Activated CD4-positive, alpha-beta T cell treated with anti-CD3 and anti-CD28 coated beads, Interleukin-2, amount 10 ng/mL, durations not matched to agents 24 days and 14 days (primary cell): ENCODE data around the gene RIMKLB. TPM values are rescaled to one million over a fixed set of nuclear protein-coding genes. Genes with fewer than 3 reads are reported as not detected.

Source experiments
- DNase-seq: peaks from one replicate; pipeline ENCODE4 v3.0.0; 2022
- H3K27ac Mint-ChIP-seq: one replicate; pipeline ENCODE4 v1.8.0; 2022; ENCODE audit warnings: mild to moderate bottlenecking, mixed read lengths
- H3K27me3 Mint-ChIP-seq: one replicate; pipeline ENCODE4 v1.8.0; 2022; ENCODE audit warnings: mixed read lengths
- H3K36me3 Mint-ChIP-seq: one replicate; pipeline ENCODE4 v1.8.0; 2022; ENCODE audit warnings: low read depth, mild to moderate bottlenecking, mixed read lengths
- H3K4me1 Mint-ChIP-seq: one replicate; pipeline ENCODE4 v1.8.0; 2021; ENCODE audit warnings: mixed read lengths
- H3K4me3 Mint-ChIP-seq: one replicate; pipeline ENCODE4 v1.8.0; 2022; ENCODE audit warnings: mild to moderate bottlenecking, moderate library complexity, mixed read lengths
- H3K9me3 Mint-ChIP-seq: one replicate; pipeline ENCODE4 v1.8.0; 2021; ENCODE audit warnings: mixed read lengths
- intact Hi-C: fragments of 100-400 bp; cut with micrococcal nuclease; formaldehyde crosslinking; loops from one replicate; pipeline ENCODE4 v1.15.1; 2023
- total RNA-seq: library from RNA; stranded (reverse); gene quantifications from 2 replicates; pipeline ENCODE4 v1.2.3, GENCODE V29; 2022

The RIMKLB gene
- total RNA-seq, 1 donor from 2014 or later, result 0.68 TPM

DNA sequence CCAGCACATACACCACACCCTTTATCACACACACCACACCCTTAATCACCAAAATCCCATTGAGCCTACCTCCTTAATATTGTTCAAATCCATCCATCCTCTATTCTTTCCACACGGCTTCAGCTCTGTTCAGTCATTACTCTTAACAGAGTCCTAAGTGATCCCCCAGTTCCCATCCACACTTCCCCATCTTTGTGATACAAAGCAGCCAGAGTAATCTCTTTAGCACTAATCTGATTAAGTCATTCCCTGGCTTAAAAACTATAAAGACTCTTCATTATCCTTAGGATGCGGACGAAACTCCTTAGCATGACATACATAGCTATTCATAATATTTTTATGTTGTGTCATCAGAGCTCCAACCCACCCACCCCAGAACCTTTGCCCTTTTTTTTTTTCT, 20.4 kb upstream of the RIMKLB start:
- H3K9me3 Mint-ChIP-seq, result no peaks in the 10 kb centered on the region
- peaks cover 10% of the 10 kb centered on the region for H3K27me3 Mint-ChIP-seq
- H3K4me3 Mint-ChIP-seq, result no peak overlapping the region
- H3K36me3 Mint-ChIP-seq, result no peaks in the 10 kb centered on the region
- H3K27ac Mint-ChIP-seq, result no peak overlapping the region
- H3K4me1 Mint-ChIP-seq, result no peaks in the 10 kb centered on the region
- DNase-seq, result no peak
- intact Hi-C loops, result no loop called here

DNA sequence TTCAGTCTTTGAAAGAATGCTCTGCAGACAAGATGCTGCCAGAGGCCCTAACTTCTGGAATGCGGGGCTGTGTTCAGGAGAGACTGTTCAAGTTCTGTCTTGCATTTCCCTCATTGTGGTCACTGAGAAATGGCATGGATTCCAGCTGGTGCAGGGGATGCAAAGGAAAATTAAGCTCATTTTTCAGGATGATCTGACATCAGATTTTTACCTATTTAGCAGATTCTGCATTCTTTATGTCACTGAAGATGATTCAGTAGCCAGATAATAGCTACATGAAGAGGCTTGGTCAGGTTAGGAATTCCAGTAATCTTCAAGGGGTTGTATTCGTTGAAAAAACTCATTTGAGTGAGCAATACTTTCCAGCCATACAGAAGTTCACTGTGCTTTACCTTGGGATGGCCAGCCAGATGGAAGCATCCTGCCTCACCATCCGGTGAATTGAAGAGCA, 19.1 kb upstream of the RIMKLB start:
- H3K9me3 Mint-ChIP-seq, result no peaks in the 10 kb centered on the region
- no peak for DNase-seq
- H3K4me3 Mint-ChIP-seq, result no peak overlapping the region
- no peaks in the 10 kb centered on the region for H3K36me3 Mint-ChIP-seq
- H3K4me1 Mint-ChIP-seq, result no peaks in the 10 kb centered on the region
- H3K27ac Mint-ChIP-seq, result no peak overlapping the region
- H3K27me3 Mint-ChIP-seq, result peaks cover 12% of the 10 kb centered on the region
- intact Hi-C loops, result no loop called here

DNA sequence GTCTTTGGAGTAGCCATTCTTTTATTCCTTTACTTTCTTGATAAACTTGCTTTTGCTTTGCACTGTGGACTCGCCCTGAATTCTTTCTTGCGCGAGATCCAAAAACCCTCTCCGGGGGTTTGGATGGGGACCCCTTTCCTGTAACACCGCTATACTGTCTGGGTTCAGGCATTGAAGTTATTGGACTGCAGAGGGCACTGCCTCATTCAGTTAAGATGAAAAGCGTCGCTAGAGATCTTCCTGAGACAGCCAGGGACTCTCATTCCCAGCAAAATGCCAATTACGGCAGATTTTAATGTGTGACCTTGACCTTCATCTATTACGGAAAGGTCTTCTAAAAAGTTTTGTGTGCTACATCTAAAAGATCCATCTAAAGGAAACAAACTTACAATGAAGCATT, 17.3 kb upstream of the RIMKLB start:
- intact Hi-C loops, result no loop called here
- peaks cover 11% of the 10 kb centered on the region for H3K27me3 Mint-ChIP-seq
- DNase-seq, result no peak
- H3K27ac Mint-ChIP-seq, result no peak overlapping the region
- H3K4me3 Mint-ChIP-seq, result no peak overlapping the region
- H3K9me3 Mint-ChIP-seq, result no peaks in the 10 kb centered on the region
- H3K4me1 Mint-ChIP-seq, result no peaks in the 10 kb centered on the region
- no peaks in the 10 kb centered on the region for H3K36me3 Mint-ChIP-seq

DNA sequence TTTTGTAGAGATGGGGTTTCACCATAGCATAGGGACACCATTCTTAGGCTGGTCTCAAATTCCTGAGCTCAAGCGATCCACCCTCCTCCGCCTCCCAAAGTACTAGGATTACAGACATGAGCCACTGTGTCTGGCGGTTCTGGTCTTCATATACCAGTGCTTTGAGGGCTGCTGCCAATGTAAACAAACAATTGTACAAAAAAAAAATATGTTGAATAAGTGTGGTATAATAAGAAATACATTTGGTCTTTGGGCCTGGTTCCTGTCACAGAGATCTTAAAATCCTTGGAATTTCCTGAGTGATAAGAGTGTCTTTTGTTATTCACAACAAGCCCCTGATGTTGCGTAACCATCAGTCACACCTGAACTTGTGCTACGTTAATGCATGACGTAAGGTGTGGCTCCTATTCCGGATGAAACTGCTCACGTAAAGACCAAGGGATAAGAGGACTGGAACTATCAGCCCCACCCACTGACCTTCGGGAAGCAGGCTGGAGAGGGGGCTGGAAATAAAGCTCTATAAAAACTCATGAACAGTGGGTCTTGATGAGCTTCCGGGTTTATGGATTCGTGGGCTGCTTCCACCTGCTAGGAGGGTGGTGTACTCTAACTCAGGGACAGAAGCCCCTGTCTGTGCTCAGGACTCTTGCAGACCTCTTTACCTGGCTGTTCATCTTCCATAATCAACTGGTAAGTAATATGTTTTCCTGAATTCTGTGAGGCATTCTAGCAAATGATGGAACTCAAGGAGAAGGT, 16.5 kb upstream of the RIMKLB start:
- Mint-ChIP-seq H3K4me3 (no peak overlapping the region), H3K27ac (no peak overlapping the region), H3K36me3 (no peaks in the 10 kb centered on the region), H3K9me3 (no peaks in the 10 kb centered on the region), H3K4me1 (no peaks in the 10 kb centered on the region), H3K27me3 (peaks cover 11% of the 10 kb centered on the region)
- DNase-seq, result no peak
- intact Hi-C loops, result no loop called here

DNA sequence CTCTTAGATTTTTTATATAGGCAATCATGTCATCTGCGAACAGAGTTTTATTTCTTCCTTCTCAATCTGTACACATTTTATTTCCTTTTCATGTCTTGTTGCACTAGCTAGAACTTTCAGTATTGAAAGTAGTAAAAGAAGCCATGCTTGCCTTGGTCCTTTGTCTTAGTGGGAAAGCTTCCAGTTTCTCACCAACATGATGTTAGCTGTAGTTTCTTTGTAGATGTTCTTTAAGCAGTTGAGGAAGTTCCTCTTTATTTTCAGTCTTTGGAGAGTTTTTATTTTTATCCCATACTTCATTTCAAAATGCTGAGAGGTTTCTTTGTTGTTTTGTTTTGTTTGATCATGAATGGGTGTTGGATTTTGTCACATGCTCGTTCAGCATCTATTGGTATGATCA, 12.7 kb upstream of the RIMKLB start:
- H3K4me3 Mint-ChIP-seq, result no peak overlapping the region
- peaks cover 12% of the 10 kb centered on the region for H3K27me3 Mint-ChIP-seq
- no peak overlapping the region for H3K27ac Mint-ChIP-seq
- no peak for DNase-seq
- intact Hi-C loops, result no loop called here
- no peaks in the 10 kb centered on the region for H3K4me1 Mint-ChIP-seq
- H3K9me3 Mint-ChIP-seq, result no peaks in the 10 kb centered on the region
- H3K36me3 Mint-ChIP-seq, result no peaks in the 10 kb centered on the region

DNA sequence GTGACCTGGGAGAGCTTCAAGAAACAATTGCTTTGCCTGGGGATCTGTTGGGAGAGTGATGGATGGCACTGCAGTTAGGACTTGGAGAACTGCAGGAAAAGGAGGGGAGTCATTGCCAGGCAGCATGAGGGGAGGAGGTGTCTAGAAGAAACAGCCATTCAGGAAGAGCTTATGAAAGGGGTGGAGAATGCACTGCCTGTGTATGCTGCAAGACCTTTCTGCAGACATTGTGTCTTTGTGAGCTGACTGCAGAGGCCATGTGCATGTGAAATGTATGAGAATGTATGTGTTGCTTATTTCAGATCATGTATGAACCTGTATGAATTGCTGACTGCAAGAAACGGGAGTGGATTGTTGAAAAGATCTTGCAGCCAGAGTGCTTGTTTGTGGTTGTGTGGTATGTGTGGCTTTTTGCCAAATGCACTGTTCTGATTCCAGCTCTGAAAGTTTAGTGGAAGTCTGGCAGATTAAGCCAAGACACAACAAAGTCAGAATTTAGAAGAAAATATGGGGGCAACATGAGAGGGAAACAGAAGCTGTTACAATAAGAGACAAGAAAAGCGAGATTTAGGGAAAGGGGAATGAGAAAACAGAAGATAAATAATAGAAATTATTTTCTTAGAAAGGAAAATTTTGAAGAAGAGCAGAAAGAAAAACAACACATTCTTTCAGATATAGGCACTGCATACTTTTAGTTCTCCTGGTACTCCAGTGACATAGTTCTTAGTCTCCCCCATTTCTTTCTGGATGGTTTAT, 9.8 kb upstream of the RIMKLB start:
- intact Hi-C loops, result no loop called here
- Mint-ChIP-seq H3K36me3 (no peaks in the 10 kb centered on the region), H3K4me1 (no peaks in the 10 kb centered on the region), H3K9me3 (no peaks in the 10 kb centered on the region), H3K27me3 (peaks cover 34% of the 10 kb centered on the region), H3K4me3 (no peak overlapping the region), H3K27ac (no peak overlapping the region)
- no peak for DNase-seq

DNA sequence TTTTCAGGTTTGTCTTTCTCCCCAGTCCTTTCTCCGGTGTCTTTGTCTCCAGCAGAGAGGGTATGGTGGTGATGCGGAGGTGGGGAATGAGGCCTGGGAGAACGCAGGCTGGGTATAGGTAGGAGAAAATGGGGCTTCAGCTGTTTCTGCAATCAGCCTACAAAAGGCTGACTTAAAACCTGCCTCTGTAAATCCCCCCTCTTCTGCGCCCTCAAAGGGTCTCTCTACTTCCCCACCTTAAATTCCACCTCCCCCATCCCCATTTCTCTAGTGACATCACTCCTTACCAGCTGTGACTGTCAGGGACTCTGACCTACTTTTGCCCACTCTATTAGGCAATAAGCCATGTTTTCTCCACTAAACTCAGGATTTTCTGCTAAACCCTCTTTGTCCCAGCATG, 8.1 kb upstream of the RIMKLB start:
- Mint-ChIP-seq H3K9me3 (no peaks in the 10 kb centered on the region), H3K4me1 (no peaks in the 10 kb centered on the region)
- no peak for DNase-seq

DNA sequence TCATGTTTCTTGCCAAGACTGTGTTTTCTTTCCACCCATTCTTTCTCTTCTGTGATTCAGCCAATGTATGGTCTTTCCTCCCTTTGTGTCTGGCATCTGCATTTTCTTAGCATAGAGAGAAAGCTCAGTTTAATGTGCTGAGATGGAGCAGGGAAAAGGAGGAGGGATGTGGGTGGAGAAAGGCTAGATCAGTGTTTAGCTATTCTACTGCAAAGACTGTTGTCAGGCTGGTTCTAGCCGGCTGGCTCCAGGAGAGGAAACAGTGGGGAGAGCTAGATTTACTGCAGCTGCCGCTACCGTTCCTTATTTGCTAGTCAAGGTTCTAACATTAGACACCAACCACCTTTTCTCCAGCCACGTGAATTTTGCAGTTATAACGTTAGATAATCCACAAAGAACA, 5.2 kb upstream of the RIMKLB start:
- intact Hi-C loops, result no loop called here
- no peak overlapping the region for H3K27ac Mint-ChIP-seq
- H3K36me3 Mint-ChIP-seq, result no peaks in the 10 kb centered on the region
- DNase-seq, result no peak
- H3K9me3 Mint-ChIP-seq, result no peaks in the 10 kb centered on the region
- H3K27me3 Mint-ChIP-seq, result peaks cover 47% of the 10 kb centered on the region
- H3K4me1 Mint-ChIP-seq, result peaks cover 3% of the 10 kb centered on the region
- no peak overlapping the region for H3K4me3 Mint-ChIP-seq

More for the DNA sequence above, 8.1 kb upstream of the RIMKLB start:
- no peaks in the 10 kb centered on the region for H3K36me3 Mint-ChIP-seq
- no peak overlapping the region for H3K4me3 Mint-ChIP-seq
- H3K27me3 Mint-ChIP-seq, result peaks cover 34% of the 10 kb centered on the region
- intact Hi-C loops, result no loop called here
- no peak overlapping the region for H3K27ac Mint-ChIP-seq

DNA sequence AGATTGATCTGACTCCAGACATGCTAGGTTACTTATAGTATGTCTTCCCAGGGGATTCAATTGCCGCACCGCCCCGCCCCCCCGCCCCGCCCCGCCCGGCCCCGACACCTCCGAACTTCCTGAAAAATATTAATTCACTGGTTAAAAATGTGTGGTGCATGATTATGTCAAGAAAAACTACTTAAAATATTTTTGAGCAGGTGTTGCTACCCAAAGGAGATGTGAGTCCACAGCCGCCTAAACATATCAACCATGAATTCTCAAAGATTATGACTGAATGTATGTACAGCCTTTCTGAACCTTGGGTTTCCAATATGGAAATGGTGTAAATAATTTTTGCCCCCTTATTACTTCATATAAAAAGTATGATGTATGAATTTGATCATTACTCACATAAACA, 2.7 kb upstream of the RIMKLB start:
- H3K4me1 Mint-ChIP-seq, result peaks cover 12% of the 10 kb centered on the region
- H3K4me3 Mint-ChIP-seq, result no peak overlapping the region
- H3K9me3 Mint-ChIP-seq, result no peaks in the 10 kb centered on the region
- peaks cover 56% of the 10 kb centered on the region for H3K27me3 Mint-ChIP-seq
- H3K36me3 Mint-ChIP-seq, result peaks cover 2% of the 10 kb centered on the region
- DNase-seq, result no peak
- intact Hi-C loops, result loop anchor here (5.0 kb wide), 2 partner anchors 217 to 252 kb away; partner anchors contain the start of genes M6PR and PHC1
- H3K27ac Mint-ChIP-seq, result no peak overlapping the region

DNA sequence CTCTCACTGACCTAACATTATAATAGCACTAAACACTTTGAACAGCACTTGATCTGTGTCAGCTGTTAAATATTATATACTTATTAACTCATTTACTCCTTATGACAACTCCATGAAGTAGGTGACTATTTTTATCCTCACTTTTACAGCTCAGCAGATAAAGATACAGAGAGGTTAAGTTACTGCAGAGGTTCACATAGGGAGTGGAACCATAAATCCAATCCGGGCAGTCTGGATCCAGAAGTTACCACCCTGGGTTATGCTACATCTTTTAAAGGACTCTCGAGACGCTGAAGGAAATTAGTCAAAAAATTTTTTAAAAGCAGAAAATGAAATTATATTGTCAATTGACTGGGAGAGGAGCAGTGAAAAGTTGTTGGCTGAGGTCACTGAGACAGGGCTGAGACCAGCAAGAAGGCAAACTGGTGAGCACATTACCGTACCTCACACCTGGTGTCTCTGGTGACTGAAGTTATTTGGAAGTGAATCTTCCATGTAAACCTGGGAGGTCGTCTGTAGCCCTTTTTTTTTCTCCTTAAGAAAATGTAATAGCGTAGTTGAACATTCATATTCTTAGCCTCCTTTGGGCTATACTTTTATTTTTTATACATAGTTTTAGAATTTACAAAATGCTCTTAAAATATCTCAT, 1.2 kb upstream of the RIMKLB start:
- H3K9me3 Mint-ChIP-seq, result no peaks in the 10 kb centered on the region
- intact Hi-C loops, result loop anchor here (5.0 kb wide), 2 partner anchors 216 to 251 kb away; partner anchors contain the start of genes M6PR and PHC1
- peaks cover 12% of the 10 kb centered on the region for H3K4me1 Mint-ChIP-seq
- H3K36me3 Mint-ChIP-seq, result peaks cover 2% of the 10 kb centered on the region
- no peak for DNase-seq
- H3K27me3 Mint-ChIP-seq, result peaks cover 60% of the 10 kb centered on the region
- no peak overlapping the region for H3K27ac Mint-ChIP-seq
- peak overlapping the region; percentile 89 for H3K4me3 Mint-ChIP-seq

DNA sequence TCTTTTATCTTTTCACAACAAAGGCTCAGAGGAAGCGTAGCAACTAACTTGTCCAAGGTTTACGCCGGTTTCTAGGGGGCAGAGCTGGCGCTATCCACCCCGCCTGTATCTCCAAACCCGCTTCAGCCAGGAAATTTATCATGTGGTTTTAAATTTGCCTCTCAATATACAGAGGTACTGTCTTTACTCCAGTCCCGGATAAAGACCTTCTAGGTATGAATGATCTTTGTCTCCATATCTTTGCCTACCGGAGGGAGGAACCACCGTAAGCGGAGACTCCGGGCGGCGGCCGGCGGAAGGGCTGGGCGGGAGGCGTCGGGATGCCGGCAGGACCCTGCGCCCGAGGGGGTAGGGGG, 693 bp upstream of the RIMKLB start:
- intact Hi-C loops, result loop anchor here (5.0 kb wide), 2 partner anchors 215 to 250 kb away; partner anchors contain the start of genes M6PR and PHC1
- Mint-ChIP-seq H3K36me3 (peaks cover 2% of the 10 kb centered on the region), H3K4me3 (peak overlapping the region; percentile 89), H3K9me3 (no peaks in the 10 kb centered on the region), H3K4me1 (peaks cover 12% of the 10 kb centered on the region), H3K27me3 (peaks cover 57% of the 10 kb centered on the region), H3K27ac (no peak overlapping the region)
- peak; percentile 71 for DNase-seq

DNA sequence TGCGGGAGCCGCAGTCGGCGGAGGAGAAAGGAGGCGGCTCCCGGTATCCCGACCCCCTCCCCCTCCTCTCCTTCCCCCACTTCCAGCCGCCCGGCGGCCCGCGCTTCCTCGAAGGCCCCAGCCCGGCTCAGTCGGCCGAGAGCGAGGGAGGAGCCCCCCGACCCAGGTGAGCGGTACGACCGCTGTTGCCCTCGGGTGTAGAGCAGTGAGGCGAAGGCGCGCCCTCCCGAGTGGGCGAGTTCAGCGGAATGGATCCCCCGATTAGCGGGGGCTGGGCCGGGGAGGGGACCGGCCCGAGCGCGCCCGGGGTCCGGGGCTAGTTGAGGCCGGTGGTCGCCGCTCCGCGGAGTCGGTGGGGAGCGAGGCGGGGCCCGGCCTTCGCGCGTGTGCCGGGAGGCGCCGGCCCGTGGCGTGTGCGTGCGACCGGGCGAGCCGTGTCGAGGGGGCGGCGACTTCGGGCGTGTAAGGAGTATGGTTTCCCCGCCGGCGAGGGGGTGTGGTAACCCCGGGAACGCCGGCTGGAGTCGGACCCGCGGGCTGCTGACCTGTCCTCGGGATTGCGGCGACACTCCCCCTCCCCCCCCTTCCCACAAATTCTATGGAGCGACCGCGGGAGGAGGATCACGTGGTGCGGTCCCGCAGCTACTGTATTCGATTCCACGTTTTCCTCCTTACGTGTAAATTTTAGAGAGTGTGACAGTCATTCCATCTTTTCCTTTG, 501 bp downstream of the RIMKLB start:
- Mint-ChIP-seq H3K4me3 (peak overlapping the region; percentile 89), H3K36me3 (peaks cover 2% of the 10 kb centered on the region), H3K27ac (peak overlapping the region; percentile 79), H3K27me3 (peaks cover 50% of the 10 kb centered on the region), H3K9me3 (no peaks in the 10 kb centered on the region), H3K4me1 (peaks cover 12% of the 10 kb centered on the region)
- intact Hi-C loops, result loop anchor here (5.0 kb wide), 2 partner anchors 214 to 249 kb away; partner anchors contain the start of genes M6PR and PHC1
- peak; percentile 76 for DNase-seq

DNA sequence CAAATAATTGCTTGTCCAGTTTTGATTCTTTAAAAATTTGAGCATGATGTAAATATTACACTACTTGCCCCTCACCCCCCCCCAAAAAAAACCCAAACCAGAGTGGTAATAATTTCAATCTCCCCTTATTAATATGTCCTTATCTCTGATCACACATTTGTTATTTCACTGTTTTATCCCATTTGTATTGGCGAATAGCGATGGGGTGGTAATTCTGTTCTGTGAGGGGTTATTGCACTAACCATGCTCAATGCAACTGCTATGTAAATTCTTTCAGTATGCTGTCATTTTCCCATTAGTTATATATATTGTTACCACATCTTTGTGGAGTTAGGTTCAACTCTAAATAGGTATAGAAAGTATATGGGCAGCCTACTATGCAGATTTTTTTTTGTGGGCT, 1.1 kb downstream of the RIMKLB start:
- Mint-ChIP-seq H3K27ac (no peak overlapping the region), H3K9me3 (no peaks in the 10 kb centered on the region), H3K36me3 (peaks cover 2% of the 10 kb centered on the region), H3K27me3 (peaks cover 50% of the 10 kb centered on the region), H3K4me3 (peak overlapping the region; percentile 89), H3K4me1 (peaks cover 12% of the 10 kb centered on the region)
- intact Hi-C loops, result loop anchor here (5.0 kb wide), 2 partner anchors 213 to 248 kb away; partner anchors contain the start of genes M6PR and PHC1
- DNase-seq, result no peak
